ENCODE measurements around the gene PSEN1.

Gene PSEN1

DNA sequence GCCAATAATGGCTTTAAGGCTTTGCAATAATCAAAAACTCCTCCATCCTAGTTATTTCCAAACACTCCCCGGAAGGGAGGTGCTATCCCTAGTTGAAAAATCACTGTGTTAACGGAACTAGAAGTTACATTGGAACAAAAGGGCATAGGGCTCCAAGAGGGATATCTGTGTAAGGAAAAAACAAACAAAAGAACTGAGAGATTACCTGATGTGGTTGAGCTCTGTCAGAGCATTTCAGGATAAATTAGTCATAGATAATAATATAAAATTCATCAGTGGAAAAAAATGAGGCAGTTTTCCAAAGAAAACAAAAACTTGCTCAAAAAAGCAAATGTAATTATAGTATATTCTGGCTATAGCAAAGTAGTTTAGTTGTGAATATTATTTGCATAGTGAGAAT is 73.6 kb downstream of the PSEN1 start:
- DNase-seq (ENCODE audit: low read depth), result peak; percentile 36

GRCh38 chr14:73211251-73212040 is 75.1 kb downstream of the PSEN1 start:
- DNase-seq (ENCODE audit: low read depth), result no peak
- no peak overlapping the region for H3K4me3 ChIP-seq (ENCODE audit: low read depth, low read length)

More for the DNA sequence above, 73.6 kb downstream of the PSEN1 start:
- H3K4me3 ChIP-seq (ENCODE audit: low read depth, low read length), result no peak overlapping the region

DNA sequence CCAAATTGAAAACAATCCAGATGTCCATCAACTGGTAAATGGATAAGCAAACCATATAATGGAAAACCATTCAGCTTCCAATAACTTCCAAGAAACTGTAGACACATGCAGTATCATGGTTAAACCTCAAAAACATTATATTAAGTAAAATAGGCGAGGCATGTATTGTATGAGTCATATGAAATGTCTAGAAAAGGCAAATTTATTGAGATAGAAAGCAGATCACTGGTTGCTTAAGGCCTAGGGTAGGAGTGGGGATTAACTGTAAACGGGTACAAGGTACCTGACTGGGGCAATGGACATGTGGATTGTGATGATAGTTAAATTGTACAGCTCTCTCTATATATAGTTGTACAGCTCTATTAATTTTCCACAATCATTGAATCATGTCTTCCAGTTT is 79.7 kb downstream of the PSEN1 start:
- no peak for DNase-seq (ENCODE audit: low read depth)
- no peak overlapping the region for H3K4me3 ChIP-seq (ENCODE audit: low read depth, low read length)

DNA sequence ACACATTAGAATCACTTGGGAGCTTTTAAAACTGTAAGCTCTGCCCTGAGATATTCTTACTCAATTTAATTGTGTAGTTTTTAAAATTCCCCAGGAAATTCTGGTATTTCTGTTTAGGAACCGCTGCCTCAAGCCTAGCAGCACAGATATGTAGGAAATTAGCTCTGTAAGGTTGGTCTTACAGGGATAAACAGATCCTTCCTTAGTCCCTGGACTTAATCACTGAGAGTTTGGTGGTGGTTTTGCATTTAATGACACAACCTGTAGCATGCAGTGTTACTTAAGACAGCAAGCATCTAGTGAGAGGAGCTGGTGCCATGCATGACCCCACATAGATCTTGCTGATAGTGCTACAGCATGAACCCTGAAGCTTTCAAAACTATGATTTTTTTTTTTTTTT is 81.1 kb downstream of the PSEN1 start:
- no peak for DNase-seq (ENCODE audit: low read depth)

GRCh38 chr14:73220061-73220460 is 83.8 kb downstream of the PSEN1 start:
- no peak for DNase-seq (ENCODE audit: low read depth)
- H3K4me3 ChIP-seq (ENCODE audit: low read depth, low read length), result no peak overlapping the region

More for the DNA sequence above, 81.1 kb downstream of the PSEN1 start:
- no peak overlapping the region for H3K4me3 ChIP-seq (ENCODE audit: low read depth, low read length)

- DNase-seq (ENCODE audit: low read depth), result no peak
- H3K4me3 ChIP-seq (ENCODE audit: low read depth, low read length), result no peak overlapping the region
These were observed 84.3 kb downstream of the PSEN1 start for GRCh38 chr14:73220634-73221033.

- no peak for DNase-seq (ENCODE audit: low read depth)
- H3K4me3 ChIP-seq (ENCODE audit: low read depth, low read length), result no peak overlapping the region
These were observed 85.6 kb downstream of the PSEN1 start for GRCh38 chr14:73221945-73222344.

GRCh38 chr14:73223049-73223448 is 86.7 kb downstream of the PSEN1 start:
- H3K4me3 ChIP-seq (ENCODE audit: low read depth, low read length), result no peak overlapping the region
- DNase-seq (ENCODE audit: low read depth), result no peak

- no peak overlapping the region for H3K4me3 ChIP-seq (ENCODE audit: low read depth, low read length)
- no peak for DNase-seq (ENCODE audit: low read depth)
These were observed 89.2 kb downstream of the PSEN1 start for GRCh38 chr14:73225496-73225895.

DNA sequence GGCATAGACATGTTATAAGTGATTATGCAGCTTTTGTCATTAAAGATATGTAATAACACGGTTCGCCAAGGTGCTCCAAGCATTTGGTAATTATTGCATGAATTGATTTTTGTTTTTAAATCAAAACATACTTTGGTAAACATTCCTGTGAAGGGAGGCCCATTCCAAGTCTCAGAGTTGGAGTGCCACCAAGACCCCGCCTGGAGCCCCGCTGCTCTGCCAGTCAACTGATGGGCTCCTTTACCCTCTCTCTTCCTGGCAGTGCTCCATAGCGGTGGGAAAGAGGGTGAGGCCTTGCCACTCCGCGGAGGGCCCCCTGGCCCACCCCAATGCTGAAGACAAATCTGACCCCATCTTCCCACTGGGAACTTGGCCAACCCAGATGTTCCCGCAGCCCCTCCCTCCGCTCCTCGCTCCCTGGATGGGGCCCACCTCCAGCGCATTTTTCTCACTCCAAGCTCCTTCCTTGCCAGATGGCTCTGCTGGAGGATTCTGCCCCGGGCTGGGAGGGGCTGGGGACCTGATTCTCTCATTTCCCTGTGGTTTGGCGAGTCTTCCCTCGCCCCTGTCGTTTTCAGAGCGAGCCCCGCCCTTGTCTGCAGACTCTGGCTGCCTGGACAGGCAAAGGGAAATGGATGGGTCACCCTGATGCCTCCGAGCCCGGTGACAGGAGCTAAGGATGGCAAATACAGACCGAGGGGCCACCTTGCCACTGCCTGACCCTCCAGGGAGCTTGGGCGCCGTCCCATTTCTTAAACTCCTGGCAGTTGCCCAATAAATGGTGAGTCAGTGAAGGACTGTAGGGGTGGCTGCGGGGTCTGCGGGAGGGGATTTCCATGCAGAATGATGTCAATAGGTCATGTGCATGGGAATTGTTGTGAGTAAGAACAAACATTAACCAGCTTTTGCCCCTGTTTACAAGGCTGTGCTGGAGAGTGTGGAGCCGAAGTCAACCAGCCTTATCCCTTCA is 91.8 kb downstream of the PSEN1 start:
- peak; percentile 88 for DNase-seq (ENCODE audit: low read depth)
- H3K4me3 ChIP-seq (ENCODE audit: low read depth, low read length), result peak overlapping the region; percentile 29

- no peak overlapping the region for H3K4me3 ChIP-seq (ENCODE audit: low read depth, low read length)
- DNase-seq (ENCODE audit: low read depth), result no peak
These were observed 93.7 kb downstream of the PSEN1 start for GRCh38 chr14:73230051-73230450.

GRCh38 chr14:73231981-73232851 is 95.9 kb downstream of the PSEN1 start:
- no peak overlapping the region for H3K4me3 ChIP-seq (ENCODE audit: low read depth, low read length)
- DNase-seq (ENCODE audit: low read depth), result no peak

DNA sequence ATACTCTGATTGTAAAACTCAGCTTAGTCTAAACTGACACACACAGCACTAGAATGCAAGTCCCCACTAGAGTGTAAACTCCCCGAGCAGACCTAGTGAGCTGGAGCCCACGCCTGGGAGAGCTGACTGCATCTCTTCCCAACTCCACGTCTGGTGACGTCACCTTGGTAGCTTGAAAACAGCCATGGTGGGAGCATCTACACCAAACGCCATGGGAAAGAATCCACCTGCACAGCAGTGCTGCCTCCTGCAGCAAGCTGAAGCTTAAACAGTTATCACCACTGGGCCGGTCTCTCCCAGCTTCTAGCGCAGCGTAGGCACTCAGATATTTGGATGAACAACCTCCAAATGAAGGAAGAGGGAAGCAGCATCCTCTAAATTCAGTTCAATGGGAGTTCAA is 96.7 kb downstream of the PSEN1 start:
- DNase-seq (ENCODE audit: low read depth), result no peak
- no peak overlapping the region for H3K4me3 ChIP-seq (ENCODE audit: low read depth, low read length)

GRCh38 chr14:73233564-73233963 is 97.3 kb downstream of the PSEN1 start:
- no peak overlapping the region for H3K4me3 ChIP-seq (ENCODE audit: low read depth, low read length)
- DNase-seq (ENCODE audit: low read depth), result no peak

GRCh38 chr14:73234029-73234428 is 97.7 kb downstream of the PSEN1 start:
- H3K4me3 ChIP-seq (ENCODE audit: low read depth, low read length), result no peak overlapping the region
- no peak for DNase-seq (ENCODE audit: low read depth)

GRCh38 chr14:73234586-73235394 is 98.5 kb downstream of the PSEN1 start:
- DNase-seq (ENCODE audit: low read depth), result no peak
- no peak overlapping the region for H3K4me3 ChIP-seq (ENCODE audit: low read depth, low read length)

DNA sequence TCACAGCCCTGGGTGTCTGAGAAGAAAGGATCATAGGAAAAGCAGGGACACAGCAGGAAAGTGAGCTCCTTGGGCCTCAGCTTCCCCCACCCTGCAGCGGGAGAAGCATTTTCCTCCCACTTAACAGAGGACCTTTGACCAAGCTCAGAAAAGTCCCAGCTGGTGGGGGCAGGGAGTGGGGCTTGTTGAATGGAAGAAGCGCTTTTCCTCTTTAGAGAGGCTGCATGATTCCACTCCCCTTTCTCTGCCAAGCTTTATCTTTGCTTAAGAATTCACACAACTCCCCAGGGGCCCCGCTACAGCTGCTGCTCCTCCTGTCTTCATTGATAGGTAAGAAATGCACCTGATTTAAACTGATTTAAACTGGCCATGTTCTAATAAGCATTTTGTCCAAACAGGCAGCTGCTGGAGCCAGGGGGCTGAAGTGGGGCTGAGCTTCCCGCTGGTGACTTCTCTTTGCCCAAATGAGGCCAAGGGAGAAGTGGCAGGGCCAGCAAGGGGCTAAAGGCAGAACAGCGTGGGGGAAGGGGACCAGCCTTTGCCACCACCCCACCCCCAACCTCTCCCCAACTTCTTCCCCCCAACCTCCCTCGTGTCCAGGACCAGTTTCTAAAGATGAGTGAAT is 99.3 kb downstream of the PSEN1 start:
- no peak for DNase-seq (ENCODE audit: low read depth)
- no peak overlapping the region for H3K4me3 ChIP-seq (ENCODE audit: low read depth, low read length)

DNA sequence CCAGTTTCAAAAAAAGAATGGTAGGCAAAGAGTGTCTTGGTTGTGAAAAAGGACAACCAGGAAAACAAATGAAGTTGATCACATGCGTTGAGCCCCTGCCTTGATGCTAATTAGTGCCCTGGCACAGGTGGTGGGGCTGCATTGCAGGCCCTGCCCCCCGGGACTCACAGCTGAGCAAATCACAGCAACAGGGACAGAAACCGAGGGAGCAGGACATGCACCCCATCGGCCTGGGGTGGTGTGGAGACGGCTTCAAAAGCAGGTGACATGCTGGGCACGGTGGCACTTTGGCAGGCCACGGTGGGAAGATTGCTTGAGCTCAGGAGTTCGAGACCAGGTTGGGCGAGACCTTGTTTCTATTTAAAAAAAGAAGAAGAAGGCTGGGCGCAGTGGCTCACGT is 99.8 kb downstream of the PSEN1 start:
- H3K4me3 ChIP-seq (ENCODE audit: low read depth, low read length), result no peak overlapping the region
- no peak for DNase-seq (ENCODE audit: low read depth)

Data from skeletal muscle cell (primary cell).